HCT116 (cell line): ENCODE results near the gene PTX4. TPM values are rescaled to one million over a fixed set of nuclear protein-coding genes. Genes with fewer than 3 reads are reported as not detected.

Experiments
- ATAC-seq: fragments of 200-7000 bp; cut with Tn5 transposase; 2 replicates; pipeline ENCODE4 v1.9.1; 2020; ENCODE audit warnings: mild to moderate bottlenecking, moderate library complexity
- Bru-seq: library from RNA; stranded (reverse); fragments of 400-500 nt; gene quantifications from one replicate; lab custom pipeline; 2021; lab: Mats Ljungman, UMichigan
- BruChase-seq, 2 experiments: library from RNA; stranded (reverse); fragments of 400-500 nt; gene quantifications; one replicate each; lab custom pipeline; 2021; lab: Mats Ljungman, UMichigan
- BruUV-seq: library from RNA; stranded (reverse); fragments of 400-500 nt; replicated peaks from 2 replicates; lab custom pipeline; 2021; lab: Mats Ljungman, UMichigan
- CTCF ChIA-PET: fragments of 300-600 bp; sonication (Branson Sonifier 250); formaldehyde crosslinking; loops from one replicate; lab custom pipeline; 2021; ENCODE audit warnings: antibody characterized with exemption; lab: Charles Lee
- POLR2A ChIA-PET: fragments of 300-600, 350-600 bp; sonication (Branson Sonifier 250); formaldehyde crosslinking; loops from one replicate; lab custom pipeline; 2021; ENCODE audit warnings: antibody characterized with exemption; lab: Charles Lee
- RAD21 ChIA-PET, 2 experiments: fragments of 300-600 bp; sonication (Branson Sonifier 250); formaldehyde crosslinking; loops; one replicate each; lab custom pipeline; 2023; ENCODE audit warnings: low total read pairs in 2 of 2; ENCODE audit not compliant: uncharacterized antibody in 2 of 2, unreplicated experiment in 2 of 2, low non-redundant PET in 1 of 2; lab: Charles Lee
- DNase-seq: peaks from one replicate; pipeline ENCODE4 v3.0.0-alpha.2; 2010; ENCODE audit warnings: low read depth, low spot score
- H2AFZ ChIP-seq: fragments of 200-600 bp; shearing (Covaris generic), sonication (generic); 2 replicates; pipeline ENCODE4 v1.6.1; 2017; ENCODE audit warnings: low read depth, mixed run types, mixed read lengths, antibody characterized with exemption, low read length; ENCODE audit not compliant: poor library complexity, severe bottlenecking
- H3K27ac ChIP-seq: 2 replicates; pipeline ENCODE4 v1.5.1; 2012; ENCODE audit warnings: low read depth, low read length
- H3K27me3 ChIP-seq: fragments of 200-600 bp; sonication (generic); 2 replicates; pipeline ENCODE4 v1.6.1; 2016; ENCODE audit warnings: mixed run types, low read length, mixed read lengths; ENCODE audit not compliant: insufficient read depth
- H3K36me3 ChIP-seq, 2 experiments: fragments of 200-500 bp in 1 of 2; fragments of 200-600 bp in 1 of 2; sonication (Bioruptor generic) in 1 of 2; sonication (generic) in 1 of 2; 2 replicates each; pipeline versions ENCODE4 v1.5.1 to v1.6.1; 2014 to 2016; ENCODE audit warnings: low read length in 2 of 2, inconsistent platforms in 1 of 2, mixed read lengths in 1 of 2, mixed run types in 1 of 2; ENCODE audit not compliant: insufficient read depth in 2 of 2, control insufficient read depth in 1 of 2
- H3K4me1 ChIP-seq, 2 experiments: fragments of 200-600 bp in 1 of 2; sonication (generic) in 1 of 2; 2 replicates each; pipeline versions ENCODE4 v1.5.1 to v1.6.1; 2012 to 2017; ENCODE audit warnings: low read length in 2 of 2, inconsistent platforms in 1 of 2, mild to moderate bottlenecking in 1 of 2, mixed read lengths in 1 of 2, mixed run types in 1 of 2, moderate library complexity in 1 of 2; ENCODE audit not compliant: insufficient read depth in 2 of 2, control insufficient read depth in 1 of 2
- H3K4me2 ChIP-seq: fragments of 200-600 bp; sonication (generic); 2 replicates; pipeline ENCODE4 v1.6.1; 2017; ENCODE audit warnings: mixed run types, low read length, mixed read lengths
- H3K4me3 ChIP-seq, 2 experiments: fragments of 200-600 bp in 1 of 2; sonication (generic) in 1 of 2; replicated peaks in 1 of 2; 2 replicates each; pipeline ENCODE4 v1.5.1; 2011 to 2016; ENCODE audit warnings: low read length in 2 of 2, control low read depth in 1 of 2, low read depth in 1 of 2, mild to moderate bottlenecking in 1 of 2, mixed read lengths in 1 of 2, mixed run types in 1 of 2
- H3K79me2 ChIP-seq: fragments of 200-600 bp; sonication (generic); 2 replicates; pipeline ENCODE4 v1.6.1; 2017; ENCODE audit warnings: mild to moderate bottlenecking, mixed run types, low read length, moderate library complexity, mixed read lengths; ENCODE audit not compliant: insufficient read depth
- H3K9ac ChIP-seq: fragments of 200-600 bp; sonication (generic); 2 replicates; pipeline ENCODE4 v1.6.1; 2016; ENCODE audit warnings: low read length, mixed read lengths
- H3K9me2 ChIP-seq: fragments of 200-600 bp; sonication (generic), shearing (Covaris generic); 2 replicates; pipeline ENCODE4 v1.6.1; 2017; ENCODE audit warnings: mixed run types, mild to moderate bottlenecking, moderate library complexity; ENCODE audit not compliant: insufficient read depth
- H3K9me3 ChIP-seq, 2 experiments: fragments of 200-500 bp in 1 of 2; fragments of 200-600 bp in 1 of 2; sonication (Bioruptor generic) in 1 of 2; sonication (generic) in 1 of 2; 2 replicates each; pipeline ENCODE4 v1.6.1; 2014 to 2017; ENCODE audit warnings: low read length in 2 of 2, mixed read lengths in 2 of 2, inconsistent platforms in 1 of 2, low read depth in 1 of 2, mild to moderate bottlenecking in 1 of 2, mixed run types in 1 of 2, moderate library complexity in 1 of 2; ENCODE audit not compliant: control insufficient read depth in 1 of 2, insufficient read depth in 1 of 2
- H4K20me1 ChIP-seq: fragments of 200-600 bp; sonication (generic), shearing (Covaris generic); 2 replicates; pipeline ENCODE4 v1.6.1; 2017; ENCODE audit warnings: mixed run types, mild to moderate bottlenecking, moderate library complexity; ENCODE audit not compliant: insufficient read depth
- ATF3 ChIP-seq: IDR thresholded peaks from 2 replicates; pipeline ENCODE4 v1.6.1; 2012
- CBX3 ChIP-seq: IDR thresholded peaks from 2 replicates; pipeline ENCODE4 v1.6.1; 2012; ENCODE audit warnings: low read depth
- EGR1 ChIP-seq: IDR thresholded peaks from 2 replicates; pipeline ENCODE4 v1.6.1; 2012; ENCODE audit warnings: low read depth
- ELF1 ChIP-seq: IDR thresholded peaks from 2 replicates; pipeline ENCODE4 v1.6.1; 2012; ENCODE audit warnings: low read depth, borderline replicate concordance
- EZH2 ChIP-seq: fragments of 200-600 bp; sonication (generic); IDR thresholded peaks from 2 replicates; pipeline ENCODE4 v1.6.1; 2017; ENCODE audit warnings: antibody characterized with exemption, mixed run types
- EZH2phosphoT487 ChIP-seq: fragments of 200-600 bp; IDR thresholded peaks from 2 replicates; pipeline ENCODE4 v1.6.1; 2018; ENCODE audit warnings: antibody characterized with exemption, borderline replicate concordance
- FOSL1 ChIP-seq: IDR thresholded peaks from 2 replicates; pipeline ENCODE4 v1.6.1; 2012; ENCODE audit warnings: low read depth
- JUND ChIP-seq: IDR thresholded peaks from 2 replicates; pipeline ENCODE4 v1.6.1; 2012
- MAX ChIP-seq: IDR thresholded peaks from 2 replicates; pipeline ENCODE4 v1.6.1; 2012
- POLR2AphosphoS5 ChIP-seq: IDR thresholded peaks from 2 replicates; pipeline ENCODE4 v1.6.1; 2011; ENCODE audit warnings: mild to moderate bottlenecking, low read depth, low read length, moderate library complexity
- RAD21 ChIP-seq: IDR thresholded peaks from 2 replicates; pipeline ENCODE4 v1.6.1; 2012; ENCODE audit warnings: low read depth, mild to moderate bottlenecking
- REST ChIP-seq: IDR thresholded peaks from 2 replicates; pipeline ENCODE4 v1.6.1; 2012; ENCODE audit warnings: low read depth
- SIN3A ChIP-seq: IDR thresholded peaks from 2 replicates; pipeline ENCODE4 v1.6.1; 2012; ENCODE audit warnings: low read depth
- SP1 ChIP-seq: IDR thresholded peaks from 2 replicates; pipeline ENCODE4 v1.6.1; 2012; ENCODE audit warnings: low read depth
- YY1 ChIP-seq: IDR thresholded peaks from 2 replicates; pipeline ENCODE4 v1.6.1; 2011; ENCODE audit warnings: low read length, low read depth, moderate library complexity, mild to moderate bottlenecking; ENCODE audit not compliant: insufficient replicate concordance; ENCODE audit errors: extremely low read depth
- ZFX ChIP-seq: fragments of 450-650 bp; IDR thresholded peaks from 2 replicates; pipeline ENCODE4 v1.6.1; 2017
- ZNF274 ChIP-seq: fragments of 200-500 bp; sonication (Bioruptor generic); IDR thresholded peaks from 2 replicates; pipeline ENCODE4 v1.6.1; 2014; ENCODE audit warnings: mild to moderate bottlenecking, low read depth, low read length, inconsistent platforms
- intact Hi-C: fragments of 100-400 bp; cut with micrococcal nuclease; formaldehyde crosslinking; loops from 2 replicates; pipeline ENCODE4 v1.10.0; 2022
- long read RNA-seq: library from polyadenylated mRNA; unstranded; transcript quantifications from one replicate; pipeline ENCODE4 v2.0.0, GENCODE V29; 2021; ENCODE audit not compliant: unreplicated experiment
- polyA plus RNA-seq: library from polyadenylated mRNA; unstranded; fragments of >200 nt; gene quantifications from 2 replicates; pipeline ENCODE4 v1.2.1, GENCODE V29; 2012; ENCODE audit warnings: missing spikeins
- total RNA-seq: library from RNA; stranded (reverse); gene quantifications from one replicate; pipeline ENCODE4 v1.2.1, GENCODE V29; 2021; ENCODE audit not compliant: unreplicated experiment

Gene PTX4
- total RNA-seq (not detected), Bru-seq, nascent RNA (not detected), BruChase-seq, experiment 1, labeled RNA remaining after a 6-hour chase (not detected), BruChase-seq, experiment 2, labeled RNA remaining after a 2-hour chase (not detected)
- not detected in 2 replicates for polyA plus RNA-seq
- long read RNA-seq, result 0 reads

GRCh38 chr16:1488619-1489018 lies at the start of gene PTX4:
Gene PTX4 (minus strand): TSS chr16:1488944. CDS start chr16:1488909, 35 bp downstream.
- H3K4me1 ChIP-seq, result peaks cover 6 to 9% of the 10 kb centered on the region in 2 experiments
- no peaks in the 10 kb centered on the region for H3K9me2 ChIP-seq
- H3K27me3 ChIP-seq, result no peaks in the 10 kb centered on the region
- peaks cover 4% of the 10 kb centered on the region for H3K79me2 ChIP-seq
- TF ChIP-seq JUND (no peak), ZNF274 (no peak), ZFX (no peak), MAX (no peak), EZH2 (no peak), SP1 (no peak), RAD21 (no peak), ATF3 (no peak), YY1 (no peak), EZH2phosphoT487 (no peak), FOSL1 (no peak), REST (no peak), EGR1 (no peak), SIN3A (no peak), ELF1 (no peak), POLR2AphosphoS5 (no peak), CBX3 (no peak)
- no peak for DNase-seq
- H3K27ac ChIP-seq, result no peak within 1 kb of the TSS
- no peak within 1 kb of the TSS for H3K9ac ChIP-seq
- H3K36me3 ChIP-seq, result no peaks in the 10 kb centered on the region
- no TSS peak for BruUV-seq
- ATAC-seq, result no peak
- intact Hi-C loops, result no loop called here
- H3K4me3 ChIP-seq, result no peak within 1 kb of the TSS
- CTCF ChIA-PET, result no interaction called here
- POLR2A ChIA-PET, result no interaction called here
- no peak within 1 kb of the TSS for H3K4me2 ChIP-seq
- RAD21 ChIA-PET, result no interaction called here
- no peak within 1 kb of the TSS for H2AFZ ChIP-seq
- H3K9me3 ChIP-seq, result no peaks in the 10 kb centered on the region
- no peaks in the 10 kb centered on the region for H4K20me1 ChIP-seq
